ENCODE measurements around the gene ANO2.

ANO2 gene

DNA sequence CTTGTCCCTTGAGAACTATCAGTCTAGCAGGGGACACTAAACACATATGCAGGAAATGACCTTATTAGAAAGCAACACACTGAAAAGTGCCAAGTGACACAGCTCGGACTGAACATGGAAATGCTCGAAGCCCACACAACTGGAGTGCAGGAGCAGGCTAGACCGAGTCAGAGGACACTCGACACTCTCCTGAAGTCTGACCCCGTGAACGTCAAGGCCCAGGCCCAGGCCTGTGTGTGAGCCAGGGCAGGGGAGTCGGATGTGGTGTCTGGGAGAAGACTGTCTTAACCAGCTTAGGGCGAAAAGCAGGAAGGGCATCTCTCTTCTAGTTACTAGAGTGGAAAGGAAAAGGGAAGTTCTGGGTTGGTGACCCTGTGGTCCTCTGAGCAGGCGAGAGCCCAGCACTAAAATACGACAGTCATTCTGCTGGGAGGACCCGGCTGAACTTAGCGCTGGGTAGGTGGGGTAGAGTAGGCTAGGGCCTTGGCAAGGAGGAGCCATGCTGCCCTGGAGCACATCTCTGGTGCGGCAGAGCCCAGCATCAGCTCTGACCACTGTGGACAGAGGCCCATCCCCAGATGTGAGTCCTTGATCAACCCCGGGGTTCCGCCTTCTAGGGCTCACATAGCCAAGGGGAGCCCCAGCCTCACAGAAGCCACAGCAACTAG lies 420.2 kb downstream of the ANO2 start:
- DNase-seq: no peak

DNA sequence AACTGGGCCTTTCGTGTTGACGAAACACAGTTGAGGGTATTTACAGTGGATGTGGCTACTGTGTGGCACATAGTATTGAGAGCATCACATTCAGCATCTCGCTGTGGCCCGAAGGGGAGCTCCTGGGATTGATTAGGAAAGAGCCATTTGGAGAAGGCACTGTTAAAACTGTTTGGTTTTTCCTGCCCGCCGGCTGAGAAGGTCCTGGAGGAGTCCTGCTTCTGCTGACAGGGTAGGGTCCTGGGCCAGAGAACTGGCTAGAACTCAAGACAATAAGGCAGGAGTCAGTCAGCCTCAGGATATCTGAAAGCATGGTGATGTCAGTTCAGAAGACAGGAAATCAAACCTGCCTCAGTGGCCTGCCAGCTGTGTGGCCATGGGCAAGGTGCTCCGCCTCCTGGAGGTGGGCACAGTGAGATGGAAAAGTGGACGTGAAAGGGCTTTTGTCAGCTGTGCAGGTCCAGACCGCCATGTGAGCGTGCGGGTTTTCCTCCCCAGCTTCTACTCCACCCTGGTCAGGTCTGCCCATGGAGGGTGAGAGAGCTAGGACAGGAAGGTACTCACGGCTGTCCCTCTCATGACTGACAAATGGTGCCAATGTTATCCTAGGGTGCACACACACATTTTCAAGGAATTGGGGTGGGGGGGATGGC lies 420.8 kb downstream of the ANO2 start:
- no peak for DNase-seq

GRCh38 chr12:5523396-5524115 lies 421.5 kb downstream of the ANO2 start:
- DNase-seq: no peak

DNA sequence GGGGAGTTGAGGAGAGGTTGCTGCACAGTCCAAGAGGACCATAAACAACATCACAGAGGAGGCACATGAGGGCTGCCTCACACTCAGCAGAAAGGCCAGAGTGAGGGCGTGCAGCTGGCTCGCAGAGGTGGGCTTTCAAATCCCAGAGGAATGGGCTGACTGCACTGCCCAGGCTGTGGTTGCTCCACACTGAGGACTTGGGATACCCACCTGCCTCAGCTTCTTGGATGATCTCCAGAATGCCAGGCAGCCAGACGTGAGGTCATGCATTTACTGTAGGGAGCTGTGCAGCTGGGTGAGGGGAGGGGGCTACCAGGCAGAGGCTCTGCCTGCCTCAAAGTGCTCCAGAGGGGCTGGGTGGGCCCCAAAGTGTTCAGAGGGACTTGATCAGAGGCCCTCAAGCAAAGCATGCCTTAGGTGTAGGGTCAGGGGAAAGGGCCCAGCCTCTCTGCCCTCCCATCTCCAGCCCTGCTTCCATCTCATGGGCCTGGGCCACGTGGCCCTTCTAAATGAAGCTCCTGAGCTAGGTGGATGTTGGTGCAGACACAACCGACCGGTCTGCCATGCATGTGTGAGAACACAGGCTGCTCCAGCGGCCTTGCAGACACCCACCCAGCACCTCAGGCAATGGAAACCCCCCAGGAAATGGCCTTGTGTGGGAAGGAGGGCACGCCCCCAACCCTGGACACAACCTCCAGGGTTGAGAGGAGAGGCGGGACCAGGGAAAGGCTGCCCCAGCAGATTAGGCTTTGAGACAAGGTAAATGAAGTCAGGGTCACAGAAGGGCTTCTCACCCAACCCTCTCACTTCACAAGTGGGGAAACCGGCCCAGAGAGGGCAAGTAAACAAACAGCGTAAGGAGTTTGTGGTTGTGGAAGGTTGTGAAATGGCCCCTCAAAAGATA lies 422.4 kb downstream of the ANO2 start:
- DNase-seq: no peak

GRCh38 chr12:5521456-5522325 lies 423.4 kb downstream of the ANO2 start:
- no peak for DNase-seq

DNA sequence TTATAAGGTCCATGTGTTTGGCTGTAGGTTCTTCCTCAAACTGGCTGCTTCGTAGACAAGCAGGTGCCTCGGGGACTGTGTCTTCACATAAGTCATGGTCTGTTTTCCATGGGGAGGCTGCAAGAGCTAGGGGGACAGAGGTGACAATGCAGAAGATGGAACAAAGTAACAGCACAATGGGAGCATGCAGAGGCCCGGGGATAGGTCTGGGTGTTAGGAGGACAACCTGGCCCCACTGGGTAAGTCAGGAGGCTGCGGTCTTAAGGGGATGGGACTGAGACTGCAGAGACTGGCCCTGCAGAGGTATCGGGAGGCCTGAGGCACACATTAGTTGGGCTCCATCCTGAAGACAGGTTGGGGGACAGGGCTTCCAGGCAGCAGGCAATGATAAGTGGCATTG lies 424.2 kb downstream of the ANO2 start:
- DNase-seq: no peak

GRCh38 chr12:5520037-5520436 lies 425.0 kb downstream of the ANO2 start:
- no peak for DNase-seq

GRCh38 chr12:5518584-5519365 lies 426.3 kb downstream of the ANO2 start:
- DNase-seq: no peak

GRCh38 chr12:5516371-5517241 lies 428.5 kb downstream of the ANO2 start:
- no peak for DNase-seq

DNA sequence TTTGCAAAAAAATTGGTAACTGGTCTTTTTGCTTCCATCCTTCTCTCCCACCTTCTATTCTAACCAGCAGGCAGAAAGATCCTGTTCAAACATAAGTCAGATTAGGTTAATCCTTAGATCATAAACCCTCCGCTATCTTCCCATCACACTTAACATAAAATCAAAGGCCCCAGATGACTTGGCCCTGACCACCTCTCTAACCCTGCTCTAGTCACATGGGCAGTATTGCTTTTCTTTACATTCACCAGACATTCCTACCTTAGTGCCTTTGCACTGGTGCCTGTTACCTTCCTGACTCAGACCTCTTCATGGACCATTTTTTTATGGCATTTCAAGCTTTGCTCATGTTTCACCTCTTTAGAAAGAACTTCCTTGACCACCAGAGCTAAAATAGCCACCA lies 429.6 kb downstream of the ANO2 start:
- no peak for DNase-seq

DNA sequence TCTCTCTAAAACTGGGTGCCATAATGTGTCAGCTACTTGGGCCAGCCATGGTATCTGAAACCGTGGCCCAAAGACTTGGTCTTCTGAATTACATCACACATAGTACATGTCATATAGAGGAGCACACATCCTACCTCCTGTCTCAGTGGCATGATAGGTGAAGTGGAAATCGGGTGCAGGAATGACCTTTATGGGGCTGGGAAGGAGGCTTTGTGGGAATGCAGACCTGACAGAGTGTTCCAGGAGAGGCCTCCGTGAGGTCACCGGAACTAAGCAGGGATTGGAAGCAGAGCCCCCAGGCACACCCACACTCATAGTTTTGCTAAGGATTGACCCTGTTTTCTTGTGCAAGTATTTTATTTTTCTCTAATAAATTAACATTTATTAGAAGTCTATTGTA lies 430.5 kb downstream of the ANO2 start:
- DNase-seq: no peak

- no peak for DNase-seq
Measured at GRCh38 chr12:5514016-5514415, 431.0 kb downstream of the ANO2 start.

- DNase-seq: no peak
Measured at GRCh38 chr12:5513406-5513805, 431.7 kb downstream of the ANO2 start.
